Natural killer cell (primary cell): ENCODE data around the gene GDPD1. TPM values are rescaled to one million over a fixed set of nuclear protein-coding genes. Genes with fewer than 3 reads are reported as not detected.
"Not testable (repeated sequence)": the region's sequence is repeated elsewhere in the genome, so short reads cannot be mapped to it uniquely, and the experiment has no call there.

Experiments used
- ATAC-seq, 3 donors: fragments of 150-1000 bp in 2 of 3; fragments of 200-7000 bp in 1 of 3; cut with Tn5 transposase; 1 replicate in 1 of 3; 2 replicates in 2 of 3; pipeline ENCODE4 v1.10.0; 2021; ENCODE audit warnings: mild to moderate bottlenecking in 2 of 3, moderate library complexity in 2 of 3
- DNase-seq, 2 donors: peaks; one replicate each; pipeline versions ENCODE4 v3.0.0 to v3.0.0-alpha.2; 2013 to 2021; ENCODE audit warnings: mixed read lengths in 1 of 2
- H3K27ac ChIP-seq: one replicate; pipeline ENCODE4 v1.5.1; 2013; ENCODE audit warnings: mild to moderate bottlenecking, low read length
- H3K27me3 ChIP-seq: one replicate; pipeline ENCODE4 v1.6.1; 2013; ENCODE audit warnings: low read length; ENCODE audit not compliant: control insufficient read depth, insufficient read depth
- H3K36me3 ChIP-seq: one replicate; pipeline ENCODE4 v1.6.1; 2013; ENCODE audit warnings: low read length; ENCODE audit not compliant: control insufficient read depth, insufficient read depth
- H3K4me1 ChIP-seq: one replicate; pipeline ENCODE4 v1.6.1; 2013; ENCODE audit warnings: low read length; ENCODE audit not compliant: control insufficient read depth, insufficient read depth
- H3K4me3 ChIP-seq: one replicate; pipeline ENCODE4 v1.5.1; 2013; ENCODE audit warnings: low read length
- H3K9me3 ChIP-seq: one replicate; pipeline ENCODE4 v1.6.1; 2013; ENCODE audit warnings: low read length; ENCODE audit not compliant: control insufficient read depth, insufficient read depth
- H3K27ac Mint-ChIP-seq, 2 donors: one replicate each; pipeline ENCODE4 v1.8.0; 2022; ENCODE audit warnings: mild to moderate bottlenecking in 2 of 2, mixed read lengths in 2 of 2, moderate library complexity in 1 of 2
- H3K27me3 Mint-ChIP-seq, 2 donors: one replicate each; pipeline ENCODE4 v1.8.0; 2022; ENCODE audit warnings: low read depth in 2 of 2, mixed read lengths in 2 of 2
- H3K36me3 Mint-ChIP-seq: one replicate; pipeline ENCODE4 v1.8.0; 2022; ENCODE audit warnings: mixed read lengths
- H3K4me1 Mint-ChIP-seq, 2 donors: one replicate each; pipeline ENCODE4 v1.8.0; 2022; ENCODE audit warnings: mixed read lengths in 2 of 2
- H3K4me3 Mint-ChIP-seq: one replicate; pipeline ENCODE4 v1.8.0; 2022; ENCODE audit warnings: mild to moderate bottlenecking, moderate library complexity, mixed read lengths
- H3K9me3 Mint-ChIP-seq, 2 donors: one replicate each; pipeline ENCODE4 v1.8.0; 2022; ENCODE audit warnings: mixed read lengths in 2 of 2
- CTCF ChIP-seq: fragments of 200-600 bp; IDR thresholded peaks from one replicate; pipeline ENCODE4 v1.8.0; 2022; ENCODE audit warnings: antibody characterized with exemption
- WGBS: methylation state at CpG from one replicate; pipeline ENCODE4 v1.1.7; 2013; ENCODE audit warnings: missing lambda C conversion rate; ENCODE audit not compliant: insufficient coverage; 5-methylcytosine and 5-hydroxymethylcytosine counted together
- intact Hi-C: fragments of 100-400 bp; cut with micrococcal nuclease; formaldehyde crosslinking; loops from one replicate; pipeline ENCODE4 v1.14.2; 2022
- total RNA-seq, 4 donors: library from RNA; stranded (reverse); fragments of 120-200 nt in 1 of 4; gene quantifications; one replicate each; pipeline versions ENCODE4 v1.2.3 to v1.2.4, GENCODE V29; 2013 to 2022

GDPD1 gene
- total RNA-seq, 3 donors from 2014 or later (not counting 1 experiment from before 2014, with no cell fraction given): 4.0 to 5.3 (median 5.1) TPM

- Histone ChIP-seq H3K36me3 (no peaks in the 10 kb centered on the region), H3K27me3 (no peaks in the 10 kb centered on the region), H3K4me1 (peaks cover 11% of the 10 kb centered on the region), H3K27ac (no peak overlapping the region), H3K9me3 (no peaks in the 10 kb centered on the region), H3K4me3 (no peak overlapping the region)
- DNase-seq (no peak), ATAC-seq (no peak)
- intact Hi-C loops: loop anchor here (1.0 to 10.0 kb wide), 2 partner anchors 10 to 65 kb away; partner anchors contain the start of genes PRR11, SKA2 and SMG8
- WGBS: 37% methylated on average over 6 of the region's 7 CpGs
- TF ChIP-seq CTCF: no peak
- Mint-ChIP-seq H3K27me3 (no peaks in the 10 kb centered on the region), H3K9me3 (no peaks in the 10 kb centered on the region), H3K36me3 (no peaks in the 10 kb centered on the region), H3K27ac (peak overlapping the region; percentile 94 to 98), H3K4me1 (peaks cover 12 to 14% of the 10 kb centered on the region in 2 donors), H3K4me3 (peak overlapping the region; percentile 99)
Measured at GRCh38 chr17:59219992-59220327, 351 bp upstream of the GDPD1 start.

GRCh38 chr17:59221159-59221847 lies 992 bp downstream of the GDPD1 start:
- Mint-ChIP-seq H3K36me3 (no peaks in the 10 kb centered on the region), H3K4me3 (peak overlapping the region; percentile 99), H3K4me1 (peaks cover 12 to 14% of the 10 kb centered on the region in 2 donors), H3K27me3 (no peaks in the 10 kb centered on the region), H3K27ac (peak overlapping the region; percentile 94 to 98), H3K9me3 (no peaks in the 10 kb centered on the region)
- peaks cover 11% of the 10 kb centered on the region for H3K4me1 ChIP-seq
- H3K36me3 ChIP-seq: no peaks in the 10 kb centered on the region
- peak overlapping the region; percentile 79 for H3K4me3 ChIP-seq
- intact Hi-C loops: loop anchor here (10.0 kb wide), 1 partner anchor 67 kb away; the partner anchor contains the start of genes PRR11 and SKA2
- H3K27me3 ChIP-seq: no peaks in the 10 kb centered on the region
- TF ChIP-seq CTCF: no peak
- peak overlapping the region; percentile 77 for H3K27ac ChIP-seq
- DNase-seq (no peak), ATAC-seq (no peak)
- no peaks in the 10 kb centered on the region for H3K9me3 ChIP-seq
- WGBS: 4% methylated on average over 14 of the region's 17 CpGs

GRCh38 chr17:59223813-59224212 lies 3.5 kb downstream of the GDPD1 start:
- H3K36me3 Mint-ChIP-seq: no peaks in the 10 kb centered on the region
- no peak for ATAC-seq
- 98% methylated on average over 6 of the region's 7 CpGs for WGBS

GRCh38 chr17:59228588-59228987 lies 8.3 kb downstream of the GDPD1 start:
- not testable (repeated sequence) for H3K27me3 ChIP-seq, H3K36me3 Mint-ChIP-seq, H3K9me3 ChIP-seq, H3K4me1 ChIP-seq, H3K27ac Mint-ChIP-seq, H3K27me3 Mint-ChIP-seq, ATAC-seq, H3K9me3 Mint-ChIP-seq, DNase-seq, H3K4me3 ChIP-seq, H3K36me3 ChIP-seq, H3K4me1 Mint-ChIP-seq, H3K27ac ChIP-seq, H3K4me3 Mint-ChIP-seq
- 87% methylated on average over 1 of the region's 1 CpG for WGBS
- intact Hi-C loops: loop anchor here (10.0 kb wide), 1 partner anchor 74 kb away; the partner anchor contains the start of genes PRR11 and SKA2

More at GRCh38 chr17:59223813-59224212, 3.5 kb downstream of the GDPD1 start:
- TF ChIP-seq CTCF: no peak
- no peak overlapping the region for H3K27ac ChIP-seq
- H3K27me3 Mint-ChIP-seq: no peaks in the 10 kb centered on the region
- H3K4me3 ChIP-seq: no peak overlapping the region
- H3K4me1 ChIP-seq: peaks cover 11% of the 10 kb centered on the region
- H3K9me3 ChIP-seq: no peaks in the 10 kb centered on the region
- DNase-seq: no peak
- intact Hi-C loops: loop anchor here (10.0 kb wide), 1 partner anchor 69 kb away; the partner anchor contains the start of genes PRR11 and SKA2
- H3K4me1 Mint-ChIP-seq: peaks cover 12 to 14% of the 10 kb centered on the region in 2 donors
- no peaks in the 10 kb centered on the region for H3K36me3 ChIP-seq
- H3K4me3 Mint-ChIP-seq: no peak overlapping the region
- H3K27ac Mint-ChIP-seq: no peak overlapping the region
- no peaks in the 10 kb centered on the region for H3K27me3 ChIP-seq
- H3K9me3 Mint-ChIP-seq: no peaks in the 10 kb centered on the region
